Measurements from ENCODE around the gene RBMS3. TPM values are rescaled to one million over a fixed set of nuclear protein-coding genes. Genes with fewer than 3 reads are reported as not detected.

RBMS3 gene
- total RNA-seq, 3 donors from 2014 or later: 4.6 to 53.6 (median 11.7) TPM

DNA sequence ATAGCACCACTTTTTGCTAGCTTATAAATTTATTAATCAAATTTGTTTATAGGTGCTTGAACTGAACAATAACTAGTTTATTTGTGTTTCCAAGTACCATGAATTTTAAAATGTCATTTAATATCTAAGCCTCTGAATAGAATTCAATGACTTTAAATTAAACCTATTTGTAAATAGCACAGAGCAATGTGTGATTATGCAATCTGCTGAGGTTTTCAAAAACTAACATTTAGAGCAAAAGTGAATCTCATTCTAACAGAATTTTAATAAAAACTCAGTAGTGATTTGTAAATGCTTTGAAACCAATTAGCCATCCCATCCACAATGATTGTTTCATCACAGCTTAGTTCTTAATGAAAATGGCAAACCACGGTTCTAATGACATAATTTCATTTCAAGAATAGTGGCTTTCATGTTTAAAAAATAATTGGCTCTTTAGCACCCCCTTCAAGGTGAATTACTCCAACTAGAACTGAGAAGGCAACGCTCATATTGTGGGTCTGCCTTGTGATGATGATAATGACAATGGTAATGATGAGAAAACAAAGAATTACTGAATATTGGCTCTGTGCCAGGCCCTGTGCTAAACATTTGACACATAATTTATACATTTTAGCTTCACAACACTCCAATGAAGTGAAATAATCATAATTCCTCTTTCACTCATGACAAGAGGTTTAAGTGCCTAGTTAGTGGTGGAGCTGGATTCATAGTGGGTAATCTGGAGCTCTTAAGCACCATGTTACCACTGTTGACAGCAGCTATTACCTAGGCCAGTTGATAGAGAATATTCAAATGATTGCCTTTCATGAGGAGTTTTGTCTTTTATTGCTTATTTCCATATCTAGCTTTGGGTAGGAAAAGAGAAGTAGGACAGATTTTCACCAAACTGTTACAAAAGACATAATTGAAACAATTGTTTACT is 145.7 kb downstream of the RBMS3 start:
- intact Hi-C loops (cut with DNase I, micrococcal nuclease): no loop called here
- no peak for DNase-seq
- H3K4me1 ChIP-seq (ENCODE audit: low read depth): no peaks in the 10 kb centered on the region

GRCh38 chr3:29427266-29428103 is 146.6 kb downstream of the RBMS3 start:
- no peak for DNase-seq
- no peak for TF ChIP-seq CTCF (IDR thresholded peaks at IDR 0.05)
- no peaks in the 10 kb centered on the region for H3K4me1 ChIP-seq (ENCODE audit: low read depth)
- intact Hi-C loops (cut with DNase I, micrococcal nuclease): no loop called here
- no peak for ATAC-seq
- H3K36me3 ChIP-seq (ENCODE audit: low read depth): no peaks in the 10 kb centered on the region
- no peak overlapping the region for H3K4me3 ChIP-seq
- H3K9me3 ChIP-seq: no peaks in the 10 kb centered on the region

More for the DNA sequence above, 145.7 kb downstream of the RBMS3 start:
- no peak for ATAC-seq
- no peak overlapping the region for H3K4me3 ChIP-seq
- no peaks in the 10 kb centered on the region for H3K36me3 ChIP-seq (ENCODE audit: low read depth)
- TF ChIP-seq CTCF (IDR thresholded peaks at IDR 0.05): no peak
- H3K9me3 ChIP-seq: no peaks in the 10 kb centered on the region

- no peaks in the 10 kb centered on the region for H3K9me3 ChIP-seq
- no peak for TF ChIP-seq CTCF (IDR thresholded peaks at IDR 0.05)
- H3K4me1 ChIP-seq (ENCODE audit: low read depth): no peaks in the 10 kb centered on the region
- DNase-seq: no peak
- ATAC-seq: no peak
- intact Hi-C loops (cut with DNase I, micrococcal nuclease): no loop called here
- H3K36me3 ChIP-seq (ENCODE audit: low read depth): no peaks in the 10 kb centered on the region
- no peak overlapping the region for H3K4me3 ChIP-seq
Measured at GRCh38 chr3:29429055-29429679, 148.3 kb downstream of the RBMS3 start.

DNA sequence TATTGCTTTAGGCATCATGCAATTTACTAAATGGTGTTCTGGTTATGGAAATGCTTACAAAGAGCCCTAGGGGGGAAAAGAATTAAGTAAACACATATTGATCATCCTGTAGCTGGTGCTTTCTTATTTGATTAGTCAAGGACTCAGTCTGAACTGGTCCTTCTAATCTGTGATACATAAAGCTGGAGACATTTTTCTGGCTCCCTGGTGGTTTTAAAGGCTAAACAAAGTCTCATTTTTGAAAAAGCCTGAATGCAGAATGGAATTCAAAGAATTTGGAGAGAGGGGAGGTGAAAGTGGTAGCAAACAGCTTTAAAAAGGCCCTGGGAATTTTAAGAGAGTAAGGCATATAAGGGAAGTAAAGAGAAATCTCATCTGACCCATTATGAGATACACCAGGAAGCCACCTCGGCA is 149.7 kb downstream of the RBMS3 start:
- no peak for DNase-seq
- intact Hi-C loops (cut with DNase I, micrococcal nuclease): no loop called here
- no peak for ATAC-seq
- H3K4me1 ChIP-seq (ENCODE audit: low read depth): no peaks in the 10 kb centered on the region
- no peak for TF ChIP-seq CTCF (IDR thresholded peaks at IDR 0.05)
- H3K36me3 ChIP-seq (ENCODE audit: low read depth): no peaks in the 10 kb centered on the region
- no peak overlapping the region for H3K4me3 ChIP-seq
- H3K9me3 ChIP-seq: no peaks in the 10 kb centered on the region

DNA sequence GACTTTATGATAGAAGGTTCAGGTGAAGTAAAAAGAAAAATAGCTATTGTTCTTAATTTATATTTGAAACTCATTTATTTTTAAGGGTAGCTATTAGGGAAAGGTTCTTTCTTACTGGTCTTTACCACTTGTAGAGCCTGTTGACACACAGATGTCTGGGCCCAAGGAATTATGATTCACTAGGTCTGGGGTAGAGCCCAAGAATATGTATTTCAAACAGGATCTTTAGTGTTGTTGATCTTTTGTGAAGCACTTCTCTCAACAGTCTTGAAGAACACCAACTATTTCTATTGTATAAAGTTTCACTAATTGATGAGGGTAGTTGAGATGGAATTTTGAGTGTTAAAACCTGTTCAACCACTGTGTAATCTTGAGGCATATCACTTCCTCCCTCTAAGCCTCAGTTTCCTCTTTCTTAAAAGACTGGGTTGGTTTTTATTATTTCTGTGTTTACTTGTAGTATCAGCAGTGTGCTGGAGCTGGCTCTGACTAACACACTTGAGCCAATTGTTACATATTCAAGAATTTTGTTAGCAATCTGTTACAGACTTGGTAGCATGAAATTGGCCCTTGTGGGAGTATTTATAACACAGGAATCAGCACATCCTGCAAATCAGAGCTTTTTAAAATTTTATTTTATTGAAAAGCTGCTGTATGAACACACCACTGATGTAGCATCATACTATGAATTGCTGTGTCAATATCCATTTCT is 155.9 kb downstream of the RBMS3 start:
- H3K9me3 ChIP-seq: no peaks in the 10 kb centered on the region
- H3K4me1 ChIP-seq (ENCODE audit: low read depth): no peaks in the 10 kb centered on the region
- H3K36me3 ChIP-seq (ENCODE audit: low read depth): no peaks in the 10 kb centered on the region
- no peak for TF ChIP-seq CTCF (IDR thresholded peaks at IDR 0.05)
- no peak overlapping the region for H3K4me3 ChIP-seq
- DNase-seq: no peak
- intact Hi-C loops (cut with DNase I, micrococcal nuclease): no loop called here
- ATAC-seq: no peak
